HG02678 (cell line): Measurements from ENCODE around the gene XPNPEP1.

Experiments
- ATAC-seq: cut with Tn5 transposase; IDR thresholded peaks from one replicate; pipeline ENCODE4 v1.9.1; 2021; ENCODE audit warnings: mild to moderate bottlenecking, moderate library complexity; ENCODE audit not compliant: unreplicated experiment

The XPNPEP1 gene

GRCh38 chr10:109820620-109821405 lies 102.5 kb downstream of the XPNPEP1 start:
- no peak for ATAC-seq

- ATAC-seq: no peak
These were observed 103.5 kb downstream of the XPNPEP1 start for GRCh38 chr10:109819807-109820206.
